ENCODE results near the gene EML5. TPM values are rescaled to one million over a fixed set of nuclear protein-coding genes. Genes with fewer than 3 reads are reported as not detected.

Gene EML5
- total and polyA plus RNA-seq, 2 experiments from 2014 or later: 0.18 to 1.6 TPM

DNA sequence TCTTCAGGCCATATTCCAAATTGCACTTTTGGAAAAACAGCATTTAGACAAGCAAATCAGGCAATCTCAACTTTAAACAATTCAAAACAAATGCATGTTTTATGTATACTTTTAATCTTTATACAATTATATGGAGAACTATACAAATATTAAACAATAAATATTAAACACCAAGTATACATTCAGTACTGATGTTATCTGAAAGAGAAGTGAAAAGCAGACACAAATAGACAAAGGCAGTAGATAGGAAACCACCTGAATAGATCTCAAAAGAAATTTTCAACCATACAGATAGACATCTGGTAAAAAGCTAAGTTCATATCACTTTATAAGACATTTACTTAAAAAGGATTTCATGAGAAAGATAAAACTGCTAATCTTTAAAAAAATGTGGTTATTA, 164.7 kb downstream of the EML5 start:
- Histone ChIP-seq H3K27me3 (ENCODE audit: insufficient read depth) (no peaks in the 10 kb centered on the region), H3K4me1 (ENCODE audit: insufficient read depth) (no peaks in the 10 kb centered on the region), H3K4me3 (no peak overlapping the region), H3K4me2 (no peak overlapping the region), H3K9me2 (ENCODE audit: insufficient read depth) (no peaks in the 10 kb centered on the region), H4K20me1 (replicated peaks; ENCODE audit: insufficient read depth) (no peaks in the 10 kb centered on the region), H3F3A (replicated peaks; ENCODE audit: low read depth) (no peaks in the 10 kb centered on the region), H2AFZ (no peak overlapping the region), H3K27ac (ENCODE audit: low read depth) (no peak overlapping the region), H3K36me3 (ENCODE audit: insufficient read depth) (no peaks in the 10 kb centered on the region), H3K79me2 (replicated peaks; ENCODE audit: insufficient read depth) (no peaks in the 10 kb centered on the region)
- ATAC-seq (no peak), DNase-seq (ENCODE audit: low spot score) (no peak)
- H3K27me3 Mint-ChIP-seq (ENCODE audit: insufficient read depth, low read depth, poor library complexity): no peaks in the 10 kb centered on the region
- H3K4me3 Mint-ChIP-seq: no peak overlapping the region
- no peak overlapping the region for H3K27ac Mint-ChIP-seq
- no peaks in the 10 kb centered on the region for H3K9me3 Mint-ChIP-seq
- TF ChIP-seq REST (IDR thresholded peaks at IDR 0.05; ENCODE audit: unreplicated experiment) (no peak), JUNB (IDR thresholded peaks at IDR 0.05; ENCODE audit: unreplicated experiment) (no peak), EZH2phosphoT487 (IDR thresholded peaks at IDR 0.05; ENCODE audit: unreplicated experiment) (no peak), STAT1 (IDR thresholded peaks at IDR 0.05; ENCODE audit: unreplicated experiment) (no peak), CTCF (conservative IDR thresholded peaks at IDR 0.05; ENCODE audit: low read depth in 2 of 2) (no peak), EZH2 (IDR thresholded peaks at IDR 0.05; ENCODE audit: low read depth, unreplicated experiment) (no peak), ZNF331 (CRISPR knock-in tag; IDR thresholded peaks at IDR 0.05; ENCODE audit: low read depth) (no peak), CREB1 (CRISPR knock-in tag; IDR thresholded peaks at IDR 0.05; ENCODE audit: low read depth) (no peak), POLR2AphosphoS5 (IDR thresholded peaks at IDR 0.05; ENCODE audit: low read depth) (no peak), NANOG (IDR thresholded peaks at IDR 0.05; ENCODE audit: borderline replicate concordance) (no peak), ZNF114 (CRISPR knock-in tag; IDR thresholded peaks at IDR 0.05) (no peak)
- TF ChIP-seq, protein P1, sequence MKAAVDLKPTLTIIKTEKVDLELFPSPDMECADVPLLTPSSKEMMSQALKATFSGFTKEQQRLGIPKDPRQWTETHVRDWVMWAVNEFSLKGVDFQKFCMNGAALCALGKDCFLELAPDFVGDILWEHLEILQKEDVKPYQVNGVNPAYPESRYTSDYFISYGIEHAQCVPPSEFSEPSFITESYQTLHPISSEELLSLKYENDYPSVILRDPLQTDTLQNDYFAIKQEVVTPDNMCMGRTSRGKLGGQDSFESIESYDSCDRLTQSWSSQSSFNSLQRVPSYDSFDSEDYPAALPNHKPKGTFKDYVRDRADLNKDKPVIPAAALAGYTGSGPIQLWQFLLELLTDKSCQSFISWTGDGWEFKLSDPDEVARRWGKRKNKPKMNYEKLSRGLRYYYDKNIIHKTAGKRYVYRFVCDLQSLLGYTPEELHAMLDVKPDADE (IDR thresholded peaks at IDR 0.05): no peak
- TF ChIP-seq, protein P2, sequence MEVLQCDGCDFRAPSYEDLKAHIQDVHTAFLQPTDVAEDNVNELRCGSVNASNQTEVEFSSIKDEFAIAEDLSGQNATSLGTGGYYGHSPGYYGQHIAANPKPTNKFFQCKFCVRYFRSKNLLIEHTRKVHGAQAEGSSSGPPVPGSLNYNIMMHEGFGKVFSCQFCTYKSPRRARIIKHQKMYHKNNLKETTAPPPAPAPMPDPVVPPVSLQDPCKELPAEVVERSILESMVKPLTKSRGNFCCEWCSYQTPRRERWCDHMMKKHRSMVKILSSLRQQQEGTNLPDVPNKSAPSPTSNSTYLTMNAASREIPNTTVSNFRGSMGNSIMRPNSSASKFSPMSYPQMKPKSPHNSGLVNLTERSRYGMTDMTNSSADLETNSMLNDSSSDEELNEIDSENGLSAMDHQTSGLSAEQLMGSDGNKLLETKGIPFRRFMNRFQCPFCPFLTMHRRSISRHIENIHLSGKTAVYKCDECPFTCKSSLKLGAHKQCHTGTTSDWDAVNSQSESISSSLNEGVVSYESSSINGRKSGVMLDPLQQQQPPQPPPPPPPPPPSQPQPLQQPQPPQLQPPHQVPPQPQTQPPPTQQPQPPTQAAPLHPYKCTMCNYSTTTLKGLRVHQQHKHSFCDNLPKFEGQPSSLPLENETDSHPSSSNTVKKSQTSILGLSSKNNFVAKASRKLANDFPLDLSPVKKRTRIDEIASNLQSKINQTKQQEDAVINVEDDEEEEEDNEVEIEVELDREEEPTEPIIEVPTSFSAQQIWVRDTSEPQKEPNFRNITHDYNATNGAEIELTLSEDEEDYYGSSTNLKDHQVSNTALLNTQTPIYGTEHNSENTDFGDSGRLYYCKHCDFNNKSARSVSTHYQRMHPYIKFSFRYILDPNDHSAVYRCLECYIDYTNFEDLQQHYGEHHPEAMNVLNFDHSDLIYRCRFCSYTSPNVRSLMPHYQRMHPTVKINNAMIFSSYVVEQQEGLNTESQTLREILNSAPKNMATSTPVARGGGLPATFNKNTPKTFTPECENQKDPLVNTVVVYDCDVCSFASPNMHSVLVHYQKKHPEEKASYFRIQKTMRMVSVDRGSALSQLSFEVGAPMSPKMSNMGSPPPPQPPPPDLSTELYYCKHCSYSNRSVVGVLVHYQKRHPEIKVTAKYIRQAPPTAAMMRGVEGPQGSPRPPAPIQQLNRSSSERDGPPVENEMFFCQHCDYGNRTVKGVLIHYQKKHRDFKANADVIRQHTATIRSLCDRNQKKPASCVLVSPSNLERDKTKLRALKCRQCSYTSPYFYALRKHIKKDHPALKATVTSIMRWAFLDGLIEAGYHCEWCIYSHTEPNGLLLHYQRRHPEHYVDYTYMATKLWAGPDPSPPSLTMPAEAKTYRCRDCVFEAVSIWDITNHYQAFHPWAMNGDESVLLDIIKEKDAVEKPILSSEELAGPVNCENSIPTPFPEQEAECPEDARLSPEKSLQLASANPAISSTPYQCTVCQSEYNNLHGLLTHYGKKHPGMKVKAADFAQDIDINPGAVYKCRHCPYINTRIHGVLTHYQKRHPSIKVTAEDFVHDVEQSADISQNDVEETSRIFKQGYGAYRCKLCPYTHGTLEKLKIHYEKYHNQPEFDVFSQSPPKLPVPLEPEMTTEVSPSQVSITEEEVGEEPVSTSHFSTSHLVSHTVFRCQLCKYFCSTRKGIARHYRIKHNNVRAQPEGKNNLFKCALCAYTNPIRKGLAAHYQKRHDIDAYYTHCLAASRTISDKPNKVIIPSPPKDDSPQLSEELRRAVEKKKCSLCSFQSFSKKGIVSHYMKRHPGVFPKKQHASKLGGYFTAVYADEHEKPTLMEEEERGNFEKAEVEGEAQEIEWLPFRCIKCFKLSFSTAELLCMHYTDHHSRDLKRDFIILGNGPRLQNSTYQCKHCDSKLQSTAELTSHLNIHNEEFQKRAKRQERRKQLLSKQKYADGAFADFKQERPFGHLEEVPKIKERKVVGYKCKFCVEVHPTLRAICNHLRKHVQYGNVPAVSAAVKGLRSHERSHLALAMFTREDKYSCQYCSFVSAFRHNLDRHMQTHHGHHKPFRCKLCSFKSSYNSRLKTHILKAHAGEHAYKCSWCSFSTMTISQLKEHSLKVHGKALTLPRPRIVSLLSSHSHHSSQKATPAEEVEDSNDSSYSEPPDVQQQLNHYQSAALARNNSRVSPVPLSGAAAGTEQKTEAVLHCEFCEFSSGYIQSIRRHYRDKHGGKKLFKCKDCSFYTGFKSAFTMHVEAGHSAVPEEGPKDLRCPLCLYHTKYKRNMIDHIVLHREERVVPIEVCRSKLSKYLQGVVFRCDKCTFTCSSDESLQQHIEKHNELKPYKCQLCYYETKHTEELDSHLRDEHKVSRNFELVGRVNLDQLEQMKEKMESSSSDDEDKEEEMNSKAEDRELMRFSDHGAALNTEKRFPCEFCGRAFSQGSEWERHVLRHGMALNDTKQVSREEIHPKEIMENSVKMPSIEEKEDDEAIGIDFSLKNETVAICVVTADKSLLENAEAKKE (CRISPR knock-in tag; IDR thresholded peaks at IDR 0.05): no peak
- no peaks in the 10 kb centered on the region for H3K36me3 Mint-ChIP-seq (ENCODE audit: low read depth)
- no peaks in the 10 kb centered on the region for H3K4me1 Mint-ChIP-seq

Measured in GM23338 (cell line).